Colonic mucosa (tissue), 4 donors: ENCODE measurements around the gene PPARG. TPM values are rescaled to one million over a fixed set of nuclear protein-coding genes. Genes with fewer than 3 reads are reported as not detected.
A peak's percentile ranks its signal among the peaks of the same experiment; 100 is the strongest.

ENCODE experiments used
- DNase-seq: peaks from one replicate; pipeline ENCODE4 v3.0.0-alpha.2; 2020
- H3K27ac ChIP-seq: fragments of 200-600 bp; one replicate; pipeline ENCODE4 v1.8.0; 2021
- H3K27me3 ChIP-seq: fragments of 200-600 bp; one replicate; pipeline ENCODE4 v1.8.0; 2021
- H3K36me3 ChIP-seq: fragments of 200-600 bp; one replicate; pipeline ENCODE4 v1.8.0; 2021
- H3K4me1 ChIP-seq: fragments of 200-600 bp; one replicate; pipeline ENCODE4 v1.8.0; 2021; ENCODE audit warnings: mild to moderate bottlenecking
- H3K4me3 ChIP-seq: fragments of 200-600 bp; one replicate; pipeline ENCODE4 v1.8.0; 2021
- H3K9ac ChIP-seq, 2 donors: one replicate each; pipeline ENCODE4 v1.7.0; 2013; ENCODE audit warnings: control low read depth in 2 of 2, low read depth in 2 of 2, low read length in 2 of 2
- H3K9me3 ChIP-seq: fragments of 200-600 bp; one replicate; pipeline ENCODE4 v1.8.0; 2021
- intact Hi-C: fragments of 100-400 bp; cut with DNase I; formaldehyde crosslinking; loops from one replicate; pipeline ENCODE4 v1.14.1; 2022
- total RNA-seq, 2 donors: library from RNA; stranded (reverse); fragmentation: NEBNext Ultra II Directional in 1 of 2; extraction: Animal tissue kit (Norgen Biotek cat#: 25700) in 1 of 2; gene quantifications; one replicate each; pipeline ENCODE4 v1.2.1, GENCODE V29; 2021
- TF ChIP-seq, protein P1 (sequence below): fragments of 200-600 bp; IDR thresholded peaks from one replicate; pipeline ENCODE4 v1.8.0; 2022; ENCODE audit warnings: antibody characterized with exemption, mild to moderate bottlenecking
- donor health status: healthy.
- donor health status: DM: no; HTN: no; CAD: no.
- donor health status: DM: no; HTN: no; CAD: no.

PPARG gene
- total RNA-seq, 2 donors from 2014 or later, result 85.2 to 169 TPM

DNA sequence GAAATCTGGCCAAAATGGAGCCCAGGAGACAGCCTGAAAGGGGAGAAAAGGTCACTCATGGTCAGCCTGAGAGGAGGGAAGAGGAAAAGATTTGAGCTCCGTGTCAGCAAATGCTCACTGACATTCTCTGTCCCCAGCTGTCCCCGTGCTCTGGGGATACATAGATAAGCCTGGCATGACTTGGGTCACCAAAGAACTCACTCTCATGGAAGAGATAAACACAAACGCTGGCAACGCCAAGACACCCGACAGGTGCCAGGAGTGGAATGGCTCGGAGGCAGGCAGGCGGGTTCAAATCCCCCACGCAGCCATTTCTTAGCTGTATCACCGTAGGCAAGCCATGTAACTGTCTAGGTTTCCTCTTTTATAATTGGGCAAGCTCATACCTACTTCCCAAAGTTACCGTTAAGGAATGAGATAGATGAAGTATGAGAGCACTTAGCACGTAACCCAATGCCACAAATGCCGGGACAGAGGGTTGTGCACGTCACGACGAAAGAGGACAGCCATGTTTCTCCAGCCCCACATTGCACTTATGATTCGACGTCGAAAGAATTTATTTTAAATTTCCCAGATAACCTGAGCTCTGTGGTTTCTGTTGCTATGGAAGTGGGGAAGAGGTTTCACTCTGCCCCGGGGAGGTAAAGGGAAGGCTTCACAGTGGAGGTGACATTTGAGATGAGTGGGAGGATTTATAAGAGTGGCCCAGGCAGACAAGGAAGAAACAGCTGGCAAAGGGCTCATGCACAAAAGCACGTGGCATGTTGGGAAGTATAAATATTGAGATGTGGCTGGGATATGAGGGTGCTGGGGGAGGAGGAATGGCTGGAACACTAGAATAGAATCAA, 154.0 kb downstream of the PPARG start:
- Histone ChIP-seq H3K4me1 (peaks cover 28% of the 10 kb centered on the region), H3K9ac (peak overlapping the region in 1 of 2 donors; percentile 83), H3K27ac (no peak overlapping the region), H3K4me3 (no peak overlapping the region), H3K9me3 (no peaks in the 10 kb centered on the region), H3K36me3 (no peaks in the 10 kb centered on the region), H3K27me3 (no peaks in the 10 kb centered on the region)
- intact Hi-C loops, result no loop called here
- no peak for DNase-seq
- TF ChIP-seq, protein P1, sequence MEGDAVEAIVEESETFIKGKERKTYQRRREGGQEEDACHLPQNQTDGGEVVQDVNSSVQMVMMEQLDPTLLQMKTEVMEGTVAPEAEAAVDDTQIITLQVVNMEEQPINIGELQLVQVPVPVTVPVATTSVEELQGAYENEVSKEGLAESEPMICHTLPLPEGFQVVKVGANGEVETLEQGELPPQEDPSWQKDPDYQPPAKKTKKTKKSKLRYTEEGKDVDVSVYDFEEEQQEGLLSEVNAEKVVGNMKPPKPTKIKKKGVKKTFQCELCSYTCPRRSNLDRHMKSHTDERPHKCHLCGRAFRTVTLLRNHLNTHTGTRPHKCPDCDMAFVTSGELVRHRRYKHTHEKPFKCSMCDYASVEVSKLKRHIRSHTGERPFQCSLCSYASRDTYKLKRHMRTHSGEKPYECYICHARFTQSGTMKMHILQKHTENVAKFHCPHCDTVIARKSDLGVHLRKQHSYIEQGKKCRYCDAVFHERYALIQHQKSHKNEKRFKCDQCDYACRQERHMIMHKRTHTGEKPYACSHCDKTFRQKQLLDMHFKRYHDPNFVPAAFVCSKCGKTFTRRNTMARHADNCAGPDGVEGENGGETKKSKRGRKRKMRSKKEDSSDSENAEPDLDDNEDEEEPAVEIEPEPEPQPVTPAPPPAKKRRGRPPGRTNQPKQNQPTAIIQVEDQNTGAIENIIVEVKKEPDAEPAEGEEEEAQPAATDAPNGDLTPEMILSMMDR, result no peak

- H3K27ac ChIP-seq, result peak overlapping the region; percentile 83
- intact Hi-C loops, result no loop called here
- H3K9me3 ChIP-seq, result no peaks in the 10 kb centered on the region
- TF ChIP-seq, protein P1, result no peak
- H3K9ac ChIP-seq, result peak overlapping the region; percentile 12 to 83
- no peaks in the 10 kb centered on the region for H3K27me3 ChIP-seq
- no peaks in the 10 kb centered on the region for H3K36me3 ChIP-seq
- peaks cover 24% of the 10 kb centered on the region for H3K4me1 ChIP-seq
- DNase-seq, result no peak
- no peak overlapping the region for H3K4me3 ChIP-seq
Observed at GRCh38 chr3:12443781-12444522, 155.1 kb downstream of the PPARG start.

GRCh38 chr3:12444582-12445471, 156.0 kb downstream of the PPARG start:
- H3K9me3 ChIP-seq, result no peaks in the 10 kb centered on the region

GRCh38 chr3:12445523-12446240, 156.8 kb downstream of the PPARG start:
- H3K27ac ChIP-seq, result peak overlapping the region; percentile 83
- no peaks in the 10 kb centered on the region for H3K9me3 ChIP-seq
- no peaks in the 10 kb centered on the region for H3K36me3 ChIP-seq
- peak overlapping the region; percentile 61 to 83 for H3K9ac ChIP-seq
- DNase-seq, result no peak
- TF ChIP-seq, protein P1, result no peak
- H3K4me3 ChIP-seq, result no peak overlapping the region
- H3K27me3 ChIP-seq, result no peaks in the 10 kb centered on the region
- peaks cover 16% of the 10 kb centered on the region for H3K4me1 ChIP-seq
- intact Hi-C loops, result no loop called here

More at GRCh38 chr3:12444582-12445471, 156.0 kb downstream of the PPARG start:
- Histone ChIP-seq H3K27me3 (no peaks in the 10 kb centered on the region), H3K36me3 (no peaks in the 10 kb centered on the region), H3K4me3 (no peak overlapping the region), H3K27ac (peak overlapping the region; percentile 83), H3K9ac (peak overlapping the region; percentile 33 to 83), H3K4me1 (peaks cover 18% of the 10 kb centered on the region)
- peak; percentile 89 for DNase-seq
- TF ChIP-seq, protein P1, result no peak
- intact Hi-C loops, result no loop called here
